BJ (cell line): ENCODE results near the gene GRIN3A. TPM values are rescaled to one million over a fixed set of nuclear protein-coding genes. Genes with fewer than 3 reads are reported as not detected.
"Not testable (repeated sequence)": the region's sequence is repeated elsewhere in the genome, so short reads cannot be mapped to it uniquely, and the experiment has no call there.

ENCODE experiments used
- CTCF ChIA-PET: fragments of 350-600 bp; formaldehyde crosslinking; extraction: SDS; loops from one replicate; lab custom pipeline; 2021; ENCODE audit warnings: antibody characterized with exemption, inconsistent platforms; lab: Yijun Ruan, JAX
- POLR2A ChIA-PET: fragments of 300-600 bp; sonication (Branson Sonifier 250); formaldehyde crosslinking; extraction: SDS; loops from one replicate; lab custom pipeline; 2021; ENCODE audit warnings: antibody characterized with exemption; lab: Charles Lee
- DNase-seq: peaks from one replicate; pipeline ENCODE4 v3.0.0-alpha.2; 2011; ENCODE audit warnings: low read depth
- H3K27me3 ChIP-seq: 2 replicates; pipeline ENCODE4 v1.6.0; 2011; ENCODE audit warnings: low read length; ENCODE audit not compliant: control insufficient read depth, insufficient read depth
- H3K36me3 ChIP-seq: 2 replicates; pipeline ENCODE4 v1.5.1; 2011; ENCODE audit warnings: low read length; ENCODE audit not compliant: control insufficient read depth, insufficient read depth
- H3K4me3 ChIP-seq: 2 replicates; pipeline ENCODE4 v1.5.1; 2011; ENCODE audit warnings: low read depth, mild to moderate bottlenecking, control low read depth, low read length
- polyA plus RNA-seq: library from polyadenylated mRNA; depleted of rRNA; stranded (reverse); fragments of >200 nt; gene quantifications from 2 replicates; pipeline ENCODE4 v1.2.3, GENCODE V29; 2011
- TF ChIP-seq, protein P1 (sequence below): IDR thresholded peaks from 2 replicates; pipeline ENCODE4 v1.5.1; 2011; ENCODE audit warnings: low read depth, mild to moderate bottlenecking, control low read depth, inconsistent platforms, low read length, moderate library complexity; ENCODE audit not compliant: insufficient read depth

Gene GRIN3A
- polyA plus RNA-seq, 1 experiment, result not detected

DNA sequence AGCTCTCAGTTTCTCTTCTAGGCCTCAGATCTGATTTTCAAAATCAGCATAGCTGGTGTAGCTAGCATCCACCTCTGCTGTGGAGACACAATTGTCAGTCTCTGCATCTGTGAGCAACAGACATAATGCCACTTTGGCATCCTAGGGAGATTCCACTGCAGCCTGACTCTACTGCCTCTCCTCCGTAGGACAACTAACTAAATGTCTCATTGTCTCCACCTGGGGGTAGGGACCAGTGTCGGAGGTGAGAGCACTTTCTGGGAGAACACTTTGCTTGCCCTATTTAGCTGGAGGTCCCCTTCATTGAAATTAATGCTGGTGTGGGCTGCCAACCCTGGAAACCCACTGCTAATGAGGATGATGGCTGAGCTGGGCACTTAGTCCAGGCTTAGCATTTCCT lies 145.1 kb downstream of the GRIN3A start:
- H3K4me3 ChIP-seq, result no peak overlapping the region
- ChIA-PET CTCF (interaction anchor here (1.1 to 2.6 kb wide), 2 partner anchors 8 to 11 kb away, joined by 3 to 6 read pairs; no protein-coding TSS in a partner anchor), POLR2A (no interaction called here)
- H3K27me3 ChIP-seq, result no peaks in the 10 kb centered on the region
- DNase-seq, result no peak
- TF ChIP-seq, protein P1, sequence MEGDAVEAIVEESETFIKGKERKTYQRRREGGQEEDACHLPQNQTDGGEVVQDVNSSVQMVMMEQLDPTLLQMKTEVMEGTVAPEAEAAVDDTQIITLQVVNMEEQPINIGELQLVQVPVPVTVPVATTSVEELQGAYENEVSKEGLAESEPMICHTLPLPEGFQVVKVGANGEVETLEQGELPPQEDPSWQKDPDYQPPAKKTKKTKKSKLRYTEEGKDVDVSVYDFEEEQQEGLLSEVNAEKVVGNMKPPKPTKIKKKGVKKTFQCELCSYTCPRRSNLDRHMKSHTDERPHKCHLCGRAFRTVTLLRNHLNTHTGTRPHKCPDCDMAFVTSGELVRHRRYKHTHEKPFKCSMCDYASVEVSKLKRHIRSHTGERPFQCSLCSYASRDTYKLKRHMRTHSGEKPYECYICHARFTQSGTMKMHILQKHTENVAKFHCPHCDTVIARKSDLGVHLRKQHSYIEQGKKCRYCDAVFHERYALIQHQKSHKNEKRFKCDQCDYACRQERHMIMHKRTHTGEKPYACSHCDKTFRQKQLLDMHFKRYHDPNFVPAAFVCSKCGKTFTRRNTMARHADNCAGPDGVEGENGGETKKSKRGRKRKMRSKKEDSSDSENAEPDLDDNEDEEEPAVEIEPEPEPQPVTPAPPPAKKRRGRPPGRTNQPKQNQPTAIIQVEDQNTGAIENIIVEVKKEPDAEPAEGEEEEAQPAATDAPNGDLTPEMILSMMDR, result no peak
- no peaks in the 10 kb centered on the region for H3K36me3 ChIP-seq

DNA sequence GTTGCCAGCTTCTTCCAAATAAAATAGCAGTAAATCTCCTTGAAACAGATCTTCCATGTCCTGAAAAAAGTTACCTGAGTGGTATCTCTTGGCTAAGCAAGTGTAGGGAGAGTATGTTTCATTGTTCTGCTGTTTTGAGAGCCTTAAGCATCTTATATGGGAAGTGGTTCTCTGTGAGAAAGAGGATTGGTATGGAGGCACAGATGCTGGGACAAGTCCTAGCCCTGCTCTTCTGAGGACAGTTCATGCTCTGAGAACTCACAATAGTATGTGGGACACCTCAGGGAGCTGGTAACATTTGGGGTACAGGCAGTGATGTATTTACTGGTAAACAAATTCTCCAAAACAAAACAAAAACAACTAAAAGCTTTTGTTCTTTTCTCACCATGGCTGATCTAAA lies 145.7 kb downstream of the GRIN3A start:
- no peak overlapping the region for H3K4me3 ChIP-seq
- POLR2A ChIA-PET, result no interaction called here
- H3K27me3 ChIP-seq, result no peaks in the 10 kb centered on the region
- DNase-seq, result no peak
- CTCF ChIA-PET, result interaction anchor here (1.1 to 2.6 kb wide), 2 partner anchors 8 to 11 kb away, joined by 3 to 6 read pairs; no protein-coding TSS in a partner anchor
- TF ChIP-seq, protein P1, result no peak
- H3K36me3 ChIP-seq, result no peaks in the 10 kb centered on the region

DNA sequence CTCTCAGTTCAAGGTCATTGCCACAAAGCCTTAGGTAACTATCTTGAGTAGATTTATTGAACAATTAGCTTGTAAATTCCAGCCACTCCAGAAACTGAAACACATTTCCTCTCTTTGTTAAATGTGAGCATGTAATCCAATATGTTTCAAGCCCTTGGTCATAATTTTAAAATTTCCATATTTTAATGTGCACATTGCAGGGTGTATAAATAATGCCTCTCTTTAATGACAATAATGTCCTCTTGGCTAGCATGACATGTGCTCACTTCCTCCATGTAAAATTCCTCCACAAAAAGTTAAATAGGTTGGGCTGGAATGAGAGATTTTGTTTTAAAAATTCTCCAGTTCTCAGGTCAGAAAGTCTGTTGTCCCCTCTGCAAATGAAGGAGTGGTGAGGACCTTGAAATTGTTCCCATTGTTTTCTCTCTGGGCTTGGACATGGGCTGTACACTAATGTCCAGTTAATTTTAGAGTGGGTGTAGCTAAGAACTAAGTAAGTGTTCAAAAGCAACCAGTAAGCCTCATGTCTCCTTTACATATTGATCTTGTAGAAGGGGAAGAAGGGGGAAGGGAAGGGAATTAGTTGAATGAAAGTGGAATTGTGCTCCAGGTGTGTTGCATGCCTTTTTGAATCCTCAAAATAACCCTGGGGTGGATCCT lies 146.5 kb downstream of the GRIN3A start:
- no peak for DNase-seq
- Histone ChIP-seq H3K27me3 (no peaks in the 10 kb centered on the region), H3K4me3 (no peak overlapping the region), H3K36me3 (no peaks in the 10 kb centered on the region)
- TF ChIP-seq, protein P1, result no peak
- CTCF ChIA-PET, result interaction anchor here (1.1 to 1.4 kb wide), 2 partner anchors 9 to 21 kb away, joined by 3 read pairs; no protein-coding TSS in a partner anchor
- POLR2A ChIA-PET, result no interaction called here

DNA sequence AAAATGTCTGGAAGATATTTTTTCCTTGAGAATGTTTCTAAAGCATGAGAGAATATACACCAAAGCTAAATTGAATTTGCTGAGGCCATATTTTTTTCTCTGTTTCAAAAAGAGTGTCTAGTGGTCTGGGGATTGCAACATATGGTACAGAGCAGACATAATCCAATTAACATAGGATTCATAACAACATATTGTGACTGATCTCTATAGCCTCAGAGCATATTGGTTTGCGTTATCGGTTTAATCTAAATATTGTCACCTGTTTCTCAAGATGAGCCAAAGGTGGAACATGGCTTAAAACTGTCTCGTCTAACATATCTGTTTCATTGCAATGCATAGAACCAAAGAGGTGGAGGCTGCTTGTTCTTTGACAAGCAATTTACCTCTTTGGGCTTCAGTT lies 147.5 kb downstream of the GRIN3A start:
- Histone ChIP-seq H3K27me3 (no peaks in the 10 kb centered on the region), H3K4me3 (no peak overlapping the region), H3K36me3 (no peaks in the 10 kb centered on the region)
- ChIA-PET POLR2A (no interaction called here), CTCF (interaction anchor here (1.4 kb wide), 1 partner anchor 20 kb away, joined by 3 read pairs; no protein-coding TSS in a partner anchor)
- TF ChIP-seq, protein P1, result no peak
- no peak for DNase-seq

DNA sequence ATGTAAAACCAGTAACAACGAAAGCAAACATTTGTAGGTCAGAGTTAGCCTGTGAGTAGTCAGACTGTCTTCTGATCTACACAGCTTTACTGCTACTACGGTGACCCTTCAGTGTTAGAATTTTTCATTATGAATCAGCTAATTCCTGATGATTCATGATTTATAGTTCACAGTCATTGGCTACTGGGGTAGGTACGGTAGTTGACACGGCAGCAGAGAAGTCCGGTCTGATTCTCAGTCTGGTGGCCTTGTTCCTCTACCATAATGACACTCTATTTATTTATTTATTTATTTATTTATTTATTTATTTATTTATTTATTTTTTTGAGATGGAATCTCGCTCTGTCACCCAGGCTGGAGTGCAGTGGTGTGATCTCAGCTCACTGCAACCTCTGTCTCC lies 148.4 kb downstream of the GRIN3A start:
- POLR2A ChIA-PET, H3K27me3 ChIP-seq, H3K36me3 ChIP-seq, H3K4me3 ChIP-seq: not testable (repeated sequence)
- CTCF ChIA-PET, result interaction anchor here (1.3 kb wide), 1 partner anchor 141 kb away, joined by 4 read pairs; no protein-coding TSS in a partner anchor
- DNase-seq, result peak; percentile 16
